Right lobe of liver (tissue), 6 donors: ENCODE measurements around the gene PDGFB. TPM values are rescaled to one million over a fixed set of nuclear protein-coding genes. Genes with fewer than 3 reads are reported as not detected.

ENCODE experiments used
- ATAC-seq, 4 donors: fragments of 200-7000 bp; cut with Tn5 transposase; one replicate each; pipeline ENCODE4 v1.9.1; 2020; ENCODE audit warnings: mild to moderate bottlenecking in 4 of 4, moderate library complexity in 4 of 4
- DNase-seq, 3 donors: peaks; one replicate each; pipeline ENCODE4 v3.0.0-alpha.2; 2020
- H3K27ac ChIP-seq, 3 donors: fragments of 200-600 bp; one replicate each; pipeline ENCODE4 v1.8.0; 2022
- H3K27me3 ChIP-seq, 2 donors: fragments of 200-600 bp; one replicate each; pipeline ENCODE4 v1.8.0; 2022
- H3K36me3 ChIP-seq, 4 donors: fragments of 200-600 bp; sonication (generic) in 1 of 4; one replicate each; pipeline versions ENCODE4 v1.5.1 to v1.8.0; 2017 to 2022; ENCODE audit warnings: control low read depth in 1 of 4
- H3K4me1 ChIP-seq, 4 donors: fragments of 200-600 bp; sonication (generic) in 1 of 4; one replicate each; pipeline versions ENCODE4 v1.5.1 to v1.8.0; 2017 to 2022; ENCODE audit warnings: control low read depth in 1 of 4
- H3K4me3 ChIP-seq, 3 donors: fragments of 200-600 bp; one replicate each; pipeline ENCODE4 v1.8.0; 2022
- H3K9me3 ChIP-seq, 4 donors: fragments of 200-600 bp; sonication (generic) in 1 of 4; one replicate each; pipeline versions ENCODE4 v1.5.1 to v1.8.0; 2017 to 2022; ENCODE audit warnings: control low read depth in 1 of 4
- CTCF ChIP-seq, 4 donors: fragments of 200-600 bp in 3 of 4; fragments of 450-650 bp in 1 of 4; IDR thresholded peaks; one replicate each; pipeline versions ENCODE4 v1.5.1 to v1.8.0; 2016 to 2022; ENCODE audit warnings: antibody characterized with exemption in 4 of 4, mild to moderate bottlenecking in 2 of 4
- POLR2A ChIP-seq: fragments of 450-650 bp; IDR thresholded peaks from one replicate; pipeline ENCODE4 v1.6.1; 2017; ENCODE audit warnings: antibody characterized with exemption, mild to moderate bottlenecking
- WGBS: methylation state at CpG from one replicate; pipeline ENCODE4 v1.1.6; 2018; ENCODE audit warnings: low coverage, low lambda C conversion rate; ENCODE audit not compliant: insufficient coverage; ENCODE audit errors: missing lambda C conversion rate; 5-methylcytosine and 5-hydroxymethylcytosine counted together
- intact Hi-C, 2 donors: fragments of 100-400 bp; cut with DNase I; formaldehyde crosslinking; loops; one replicate each; pipeline versions ENCODE4 v1.11.2 to v1.14.1; 2022
- total RNA-seq, 6 experiments: library from RNA; depleted of rRNA in 2 of 6; stranded (reverse); fragments of >200 nt in 2 of 6; fragmentation: NEBNext Ultra II Directional in 3 of 6; extraction: Animal tissue kit (Norgen Biotek cat#: 25700) in 3 of 6; gene quantifications; one replicate each; pipeline versions ENCODE4 v1.1.0 to v1.2.4, GENCODE V29; 2016 to 2023
- donor health status: DM: no; HTN: yes; CAD: no.
- donor health status: DM: no; HTN: no; CAD: no.
- donor health status: DM: no; HTN: no; CAD: no.
- donor health status: DM: no; HTN: yes; CAD: no.
- donor health status: DM: no; HTN: yes; CAD: no.

The PDGFB gene
- total RNA-seq, 6 experiments from 2014 or later: 0.90 to 10.2 (median 3.3) TPM

GRCh38 chr22:39288135-39288898 lies 43.5 kb upstream of the PDGFB start:
- Histone ChIP-seq H3K4me3 (no peak overlapping the region), H3K4me1 (peaks cover 3 to 34% (median 13%) of the 10 kb centered on the region in 4 donors), H3K9me3 (no peaks in the 10 kb centered on the region), H3K27me3 (no peaks in the 10 kb centered on the region), H3K27ac (no peak overlapping the region), H3K36me3 (no peaks in the 10 kb centered on the region)
- ATAC-seq (no peak), DNase-seq (no peak)
- TF ChIP-seq CTCF (IDR thresholded peaks at IDR 0.05) (no peak), POLR2A (no peak)
- WGBS: 90% methylated on average over 8 of the region's 13 CpGs
- intact Hi-C loops: no loop called here

DNA sequence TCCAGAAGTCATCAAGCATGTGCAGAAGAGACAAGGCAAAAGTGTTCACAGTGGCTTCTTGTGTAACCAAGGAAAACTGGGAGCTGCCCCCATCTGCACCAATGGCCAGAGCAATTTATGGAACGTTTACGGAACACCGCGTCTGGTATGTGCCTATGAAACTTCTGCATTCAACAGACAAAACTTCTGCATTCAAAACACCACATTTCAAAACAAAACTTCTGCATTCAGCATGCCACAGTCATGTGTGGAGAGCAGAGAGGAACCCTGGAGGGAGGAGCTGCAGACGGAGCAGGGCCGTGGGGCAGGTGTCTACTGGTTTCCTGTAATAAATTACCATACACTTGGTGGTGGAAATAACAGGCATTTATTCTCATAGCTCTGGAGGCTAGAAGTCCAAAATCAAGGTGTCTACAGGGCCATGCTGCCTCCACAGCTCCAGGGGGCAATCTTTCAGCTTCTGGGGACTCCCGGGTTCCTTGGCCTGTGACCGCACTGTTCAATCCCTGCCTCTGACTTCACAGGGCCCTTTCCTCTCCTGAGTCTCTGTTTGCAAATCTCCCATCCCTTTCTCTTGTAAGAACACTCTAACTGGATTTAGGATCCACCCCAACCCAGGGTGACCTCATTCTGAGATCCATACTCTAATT lies 42.4 kb upstream of the PDGFB start:
- H3K9me3 ChIP-seq: no peaks in the 10 kb centered on the region
- H3K27me3 ChIP-seq: no peaks in the 10 kb centered on the region
- no peak for DNase-seq
- intact Hi-C loops: no loop called here
- no peaks in the 10 kb centered on the region for H3K36me3 ChIP-seq
- 42% methylated on average over 2 of the region's 8 CpGs for WGBS
- peak overlapping the region in 1 of 3 donors; percentile 16 for H3K27ac ChIP-seq
- peaks cover 1 to 25% (median 9%) of the 10 kb centered on the region in 4 donors for H3K4me1 ChIP-seq
- no peak overlapping the region for H3K4me3 ChIP-seq
- ATAC-seq: peak in 1 of 4 donors; percentile 10
- TF ChIP-seq CTCF (IDR thresholded peaks at IDR 0.05) (no peak), POLR2A (no peak)

DNA sequence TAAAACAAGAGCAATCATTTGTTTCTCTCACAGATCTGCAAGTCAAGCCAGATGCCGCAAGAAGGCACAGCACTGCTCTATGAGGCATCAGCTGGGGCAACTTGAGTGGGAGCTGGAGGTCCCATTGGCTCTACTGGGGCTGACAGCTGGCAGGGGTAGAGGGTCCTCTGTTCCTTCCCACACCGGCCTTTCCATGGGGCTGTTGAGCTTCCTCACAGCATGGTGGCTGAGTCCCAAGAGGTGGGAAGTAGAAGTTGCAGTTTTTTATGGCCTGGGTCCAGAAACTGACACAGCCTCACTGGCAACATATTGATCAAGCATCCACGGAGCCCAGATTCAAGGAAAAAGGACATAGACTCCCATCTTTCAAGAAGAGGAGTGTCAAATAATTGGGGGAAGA lies 40.2 kb upstream of the PDGFB start:
- peaks cover 0 to 7% (median 3%) of the 10 kb centered on the region in 4 donors for H3K4me1 ChIP-seq
- no peak overlapping the region for H3K4me3 ChIP-seq
- no peaks in the 10 kb centered on the region for H3K27me3 ChIP-seq
- WGBS: 100% methylated on average over 1 of the region's 3 CpGs
- ATAC-seq (no peak), DNase-seq (no peak)
- intact Hi-C loops: no loop called here
- H3K36me3 ChIP-seq: no peaks in the 10 kb centered on the region
- no peak overlapping the region for H3K27ac ChIP-seq
- no peaks in the 10 kb centered on the region for H3K9me3 ChIP-seq
- TF ChIP-seq POLR2A (no peak), CTCF (IDR thresholded peaks at IDR 0.05) (no peak)

DNA sequence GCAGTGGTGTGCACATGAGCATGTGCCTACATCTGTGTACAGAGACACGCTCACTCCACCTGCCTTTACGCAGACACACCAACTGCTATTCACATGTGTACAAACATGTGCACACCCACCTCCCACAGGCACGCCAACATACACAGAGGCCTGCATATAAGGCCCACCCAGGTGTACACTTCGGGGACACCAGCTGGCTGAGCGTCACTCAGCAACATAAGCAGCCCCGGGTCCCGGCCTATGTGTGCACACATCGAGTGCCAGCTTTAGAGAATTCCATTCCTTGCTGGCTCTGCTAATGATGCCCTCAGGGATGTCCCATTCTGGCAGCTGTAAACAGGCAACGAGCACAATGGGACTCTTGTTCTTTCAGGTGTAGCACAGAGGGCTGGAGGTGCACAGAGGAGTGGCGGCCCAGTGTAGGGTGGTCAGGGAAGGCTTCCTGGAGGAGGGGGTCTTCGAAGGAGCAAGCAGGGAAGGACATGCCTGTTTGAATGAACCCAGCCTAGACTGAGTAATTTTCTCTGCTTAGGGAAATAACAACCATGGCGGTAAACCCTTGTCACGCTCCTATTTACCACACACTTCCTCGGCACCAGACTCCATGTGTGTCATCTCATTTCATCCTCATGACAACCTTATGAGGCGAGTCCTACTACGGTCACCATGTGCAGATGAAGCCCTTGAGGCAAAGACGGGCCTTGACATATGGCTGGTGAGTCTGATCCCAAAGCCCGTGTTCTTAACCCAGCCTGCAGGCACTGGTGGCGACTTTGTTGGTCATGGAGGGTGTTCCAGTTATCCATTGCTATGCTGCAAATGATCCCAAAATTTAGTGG lies 39.6 kb upstream of the PDGFB start:
- H3K9me3 ChIP-seq: no peaks in the 10 kb centered on the region
- ATAC-seq (no peak), DNase-seq (no peak)
- no peaks in the 10 kb centered on the region for H3K36me3 ChIP-seq
- intact Hi-C loops: no loop called here
- H3K4me1 ChIP-seq: peaks cover 0 to 1% (median 0%) of the 10 kb centered on the region in 4 donors
- WGBS: 96% methylated on average over 9 of the region's 19 CpGs
- H3K27me3 ChIP-seq: no peaks in the 10 kb centered on the region
- no peak for TF ChIP-seq POLR2A
- TF ChIP-seq CTCF (IDR thresholded peaks at IDR 0.05): no peak
- H3K27ac ChIP-seq: peak overlapping the region in 1 of 3 donors; percentile 65
- no peak overlapping the region for H3K4me3 ChIP-seq
